ENCODE measurements around the gene FAM170B.

The FAM170B gene

GRCh38 chr10:49151025-49151445 is 17.2 kb upstream of the FAM170B start:
- DNase-seq: no peak

DNA sequence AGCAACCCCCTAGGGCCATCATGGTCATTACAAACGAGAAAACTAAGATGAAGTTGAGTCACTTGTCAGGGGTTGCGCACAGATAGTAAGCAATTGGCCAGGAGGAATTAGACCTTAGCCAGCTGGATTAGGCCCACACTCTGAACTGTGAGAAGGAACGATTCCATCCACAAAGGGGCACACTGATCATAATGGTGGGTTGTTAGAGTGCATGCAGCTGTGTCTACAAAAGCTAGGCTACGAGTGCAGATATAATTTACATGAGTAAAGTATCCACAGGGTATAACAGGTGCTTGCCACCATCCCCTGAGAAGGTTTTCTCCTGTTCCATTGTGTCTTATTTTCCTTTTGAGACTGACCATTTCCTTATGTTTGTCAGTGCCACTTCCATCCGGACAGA is 16.6 kb upstream of the FAM170B start:
- DNase-seq: no peak

- no peak for DNase-seq
These were observed 16.1 kb upstream of the FAM170B start for GRCh38 chr10:49149881-49150280.

DNA sequence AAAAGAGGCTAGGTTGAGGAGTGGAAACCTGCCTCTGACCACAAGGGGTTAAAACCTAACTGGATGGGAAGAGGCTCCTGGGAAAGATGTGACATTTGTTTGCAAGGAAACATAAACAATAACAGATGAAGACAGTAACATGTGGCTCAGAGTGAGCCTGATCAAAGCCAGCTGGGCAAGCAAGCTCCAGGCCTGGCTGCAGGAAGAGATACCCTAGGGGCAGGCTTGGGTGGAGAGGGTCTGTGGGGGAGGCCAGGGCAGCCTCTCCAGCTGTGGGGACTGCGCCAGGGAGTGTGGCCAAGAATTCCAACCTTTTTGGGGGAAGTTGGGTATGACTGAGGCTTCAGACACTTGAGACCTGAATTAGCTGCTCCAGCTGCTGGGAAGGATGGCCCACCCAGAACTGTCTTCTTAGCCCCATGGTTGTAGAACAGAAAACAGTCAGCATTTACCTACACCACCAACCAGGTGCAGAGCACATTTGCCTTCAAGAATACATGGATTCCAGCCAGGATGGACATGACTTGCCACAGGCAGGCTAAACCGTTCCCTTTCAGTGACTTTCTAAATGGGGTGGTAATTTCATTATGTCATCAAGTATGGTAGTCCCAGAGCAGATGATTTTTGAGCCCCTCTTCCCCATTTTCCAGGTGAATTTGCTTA is 10.4 kb upstream of the FAM170B start:
- no peak for DNase-seq

- no peak for DNase-seq
These were observed 9.4 kb upstream of the FAM170B start for GRCh38 chr10:49143249-49143648.

DNA sequence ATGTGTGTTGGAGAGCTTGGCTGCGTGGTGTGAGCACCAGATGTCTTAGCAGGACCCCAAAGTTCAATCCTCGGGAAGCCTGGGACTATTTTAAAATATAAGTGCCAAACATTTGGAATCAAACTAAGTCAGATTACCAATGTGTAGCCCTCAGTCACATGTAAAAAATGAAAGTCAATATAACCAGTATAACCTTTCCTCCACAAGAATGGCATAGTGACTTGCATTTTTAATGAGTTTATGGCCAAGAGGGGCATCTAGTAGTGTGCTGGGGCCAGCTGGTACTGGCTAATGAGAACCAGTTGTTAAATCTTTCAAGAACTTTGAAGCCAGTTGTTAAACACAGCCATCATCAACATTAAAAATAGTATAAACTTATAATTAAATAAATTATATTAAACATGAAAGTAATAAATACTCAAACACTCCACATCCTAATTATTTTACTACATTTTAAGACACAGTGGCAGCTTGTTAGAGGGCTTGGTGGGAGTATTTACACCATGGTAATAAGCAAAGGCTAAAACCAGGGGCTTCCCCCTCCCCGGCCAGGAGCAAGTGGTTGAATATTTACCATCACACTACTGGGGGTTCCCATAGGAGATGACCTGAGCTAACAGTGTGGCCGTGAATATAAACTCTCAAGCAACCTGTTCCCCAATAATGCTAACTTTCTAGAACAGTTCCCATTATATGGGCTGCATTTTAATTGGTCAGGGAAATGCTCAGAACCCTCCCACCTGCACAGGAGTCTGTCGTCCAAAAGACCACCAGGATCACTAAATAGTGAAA is 7.9 kb upstream of the FAM170B start:
- no peak for DNase-seq

- no peak for DNase-seq
These were observed 6.7 kb upstream of the FAM170B start for GRCh38 chr10:49140304-49141177.

GRCh38 chr10:49139846-49140195 is 6.0 kb upstream of the FAM170B start:
- no peak for DNase-seq

- DNase-seq: peak; percentile 94
These were observed 5.4 kb upstream of the FAM170B start for GRCh38 chr10:49139028-49139845.

- DNase-seq: no peak
These were observed 4.6 kb upstream of the FAM170B start for GRCh38 chr10:49138361-49138891.

DNA sequence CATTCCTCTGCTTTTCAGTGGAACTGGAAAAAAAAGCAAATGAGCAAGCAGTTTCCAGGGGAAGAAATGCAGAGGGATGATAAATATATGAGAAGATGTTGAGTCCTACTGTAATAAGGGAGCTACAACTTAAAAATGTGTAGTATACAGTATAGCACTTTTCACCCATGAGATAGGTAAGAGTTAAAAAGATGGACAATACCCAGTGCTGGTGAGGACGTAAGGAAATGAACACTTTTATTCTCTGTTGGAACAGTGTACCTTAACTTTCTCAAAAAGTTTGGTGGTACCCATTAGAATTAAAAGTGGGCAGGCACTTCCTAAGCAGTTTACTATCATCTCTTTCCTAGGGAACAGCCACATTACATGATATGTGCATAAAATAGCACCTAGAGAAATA is 2.7 kb upstream of the FAM170B start:
- no peak for DNase-seq

- DNase-seq: peak; percentile 55
These were observed 1.9 kb upstream of the FAM170B start for GRCh38 chr10:49135575-49136313.

- DNase-seq: peak; percentile 18
These were observed 506 bp upstream of the FAM170B start for GRCh38 chr10:49134327-49134726.

GRCh38 chr10:49132362-49132737 is 1.5 kb downstream of the FAM170B start:
- no peak for DNase-seq

DNA sequence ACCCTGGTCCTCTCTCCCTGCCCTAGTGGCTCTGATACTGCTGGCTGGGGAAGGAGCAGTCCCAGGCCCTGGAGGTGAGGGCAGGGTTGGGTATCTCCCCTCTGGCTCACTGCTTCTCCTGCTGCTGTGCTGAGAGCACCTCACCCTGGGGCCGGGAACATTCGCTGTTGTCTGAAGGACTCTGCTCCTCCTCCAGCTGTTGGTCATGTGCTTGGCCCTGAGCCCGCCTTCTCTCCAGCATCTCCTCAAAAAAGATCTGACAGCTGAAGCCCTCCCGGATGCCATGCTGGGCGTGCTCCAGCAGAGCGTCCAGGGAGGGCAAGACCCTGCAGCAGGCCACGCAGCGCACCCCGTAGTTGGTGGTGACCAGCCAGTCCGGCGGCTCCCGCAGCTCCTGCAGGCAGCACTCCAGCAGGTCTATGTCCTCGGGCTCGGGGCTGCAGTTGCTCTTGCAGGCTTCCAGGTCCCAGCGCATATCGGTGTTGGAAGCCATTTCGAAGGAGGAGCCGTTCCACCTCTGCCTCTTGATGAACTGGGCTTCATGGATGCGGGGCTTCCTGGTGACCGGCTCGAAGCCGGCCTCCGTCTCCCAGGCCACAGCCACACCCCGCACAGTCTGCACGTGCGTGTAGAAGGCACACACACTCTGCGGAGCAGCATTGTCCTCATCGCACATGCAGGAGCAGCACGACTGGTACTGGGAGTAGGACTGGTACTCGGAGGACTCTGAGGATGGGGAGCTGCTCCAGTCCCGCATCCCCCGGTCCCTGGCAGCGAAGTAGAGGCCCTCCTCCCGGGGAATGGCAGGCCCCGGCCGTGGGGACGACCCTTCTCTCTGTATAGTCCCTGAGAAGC is 2.1 kb downstream of the FAM170B start:
- no peak for DNase-seq

DNA sequence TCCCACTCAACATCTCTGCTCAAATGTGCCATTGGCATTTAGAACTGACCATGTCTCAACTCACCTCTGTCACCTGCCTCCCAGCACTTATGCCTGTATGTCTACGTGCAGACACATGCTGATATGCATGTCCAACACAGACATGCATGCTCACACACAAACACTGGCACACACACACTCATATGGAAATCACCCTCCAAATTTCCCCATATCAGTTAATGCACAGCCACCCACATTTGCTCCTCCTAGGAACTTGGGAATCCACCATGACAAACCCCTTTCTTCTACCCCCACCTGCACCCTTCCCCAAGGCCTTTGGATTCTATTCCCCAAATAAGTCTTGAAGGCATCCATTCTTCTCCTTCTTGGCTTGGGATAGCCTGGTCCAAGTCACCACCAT is 4.4 kb downstream of the FAM170B start:
- no peak for DNase-seq

DNA sequence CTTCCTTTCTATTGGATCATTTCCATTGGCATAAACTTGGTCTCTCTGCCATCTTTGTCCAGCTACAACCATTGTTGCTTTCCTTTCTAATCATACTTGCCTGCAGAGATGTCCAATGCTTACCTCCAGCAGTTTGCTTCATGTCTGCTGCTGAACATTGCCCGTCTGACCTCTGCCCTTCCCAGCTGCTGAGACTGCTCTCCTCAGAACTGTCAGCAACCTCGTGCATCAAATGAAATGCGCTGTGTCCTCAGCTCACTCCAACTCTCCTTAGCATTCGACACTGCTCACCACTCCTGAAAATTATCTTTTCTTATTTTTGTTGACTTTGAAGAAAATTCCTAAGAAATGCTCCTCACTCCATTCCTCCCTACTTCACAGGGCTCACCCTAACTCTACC is 5.0 kb downstream of the FAM170B start:
- no peak for DNase-seq

DNA sequence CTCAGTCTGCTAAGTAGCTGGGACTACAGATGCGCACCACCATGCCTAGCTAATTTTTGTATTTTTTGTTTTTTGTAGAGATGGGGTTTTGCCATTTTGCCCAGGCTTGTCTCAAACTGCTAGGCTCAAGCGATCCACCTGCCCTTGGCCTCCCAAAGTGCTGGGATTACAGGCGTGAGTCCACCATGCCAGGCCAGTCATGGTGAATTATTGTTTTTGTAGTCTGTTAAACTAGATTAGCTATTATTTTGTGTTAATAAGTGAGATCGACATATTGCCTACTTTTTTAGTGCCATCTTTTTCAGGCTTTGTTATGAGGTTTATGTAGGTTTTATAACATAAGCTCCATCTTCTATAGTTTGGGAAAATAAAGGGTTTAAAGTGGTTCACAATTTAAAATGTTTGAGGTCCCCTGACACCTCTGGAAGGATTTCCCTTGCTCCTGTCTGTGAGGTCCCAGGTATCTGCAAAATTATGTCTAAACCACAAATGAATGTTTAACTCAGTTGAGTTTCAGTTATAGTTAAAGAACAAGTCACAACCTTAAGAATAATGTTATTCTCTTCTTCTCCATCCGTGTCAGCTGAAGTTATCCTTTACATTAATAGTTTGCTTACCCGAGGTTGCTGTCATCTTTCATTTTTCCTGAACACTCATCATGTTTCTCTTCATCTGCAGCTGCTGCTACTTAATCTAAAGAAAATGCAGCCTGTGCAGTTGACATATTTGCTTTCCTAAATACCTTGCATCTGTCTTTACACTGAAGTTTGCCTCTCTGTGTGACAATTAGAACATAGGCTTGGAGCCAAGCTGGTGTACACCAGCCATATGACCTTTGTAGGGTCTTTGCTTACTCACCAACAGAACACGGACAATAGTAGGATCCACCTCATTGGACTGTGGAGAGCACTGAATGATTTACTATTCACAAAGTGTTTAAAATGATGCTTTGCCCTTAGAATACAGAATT is 9.6 kb downstream of the FAM170B start:
- no peak for DNase-seq

- DNase-seq: no peak
These were observed 12.9 kb downstream of the FAM170B start for GRCh38 chr10:49120911-49121310.

DNA sequence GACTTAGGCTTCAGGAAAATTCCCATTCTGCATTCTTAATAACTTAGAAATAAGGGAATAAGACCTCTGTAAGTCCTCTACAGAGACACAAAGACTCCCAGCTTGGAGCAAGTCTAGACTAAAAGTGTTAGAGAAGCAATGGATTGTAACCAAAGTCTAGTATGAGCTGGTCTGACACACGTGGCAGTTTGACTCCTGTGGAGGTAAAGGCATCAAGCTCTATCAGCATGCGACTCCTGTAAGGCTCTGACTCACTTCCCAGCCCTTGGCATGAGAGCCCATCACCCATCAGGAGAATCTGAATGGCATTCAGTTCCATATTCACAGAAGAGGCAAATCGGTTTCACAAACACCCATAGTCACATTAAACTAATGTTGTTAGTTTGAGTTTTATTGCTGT is 14.1 kb downstream of the FAM170B start:
- no peak for DNase-seq

Data from MV-4-11 (cell line).